ENCODE measurements around the gene APBA1.

Gene APBA1

GRCh38 chr9:69400470-69400869 lies 271.7 kb downstream of the APBA1 start:
- DNase-seq (ENCODE audit: low read depth, low spot score) = no peak

- DNase-seq (ENCODE audit: low read depth, low spot score) = no peak
Measured at GRCh38 chr9:69397384-69398214, 274.6 kb downstream of the APBA1 start.

DNA sequence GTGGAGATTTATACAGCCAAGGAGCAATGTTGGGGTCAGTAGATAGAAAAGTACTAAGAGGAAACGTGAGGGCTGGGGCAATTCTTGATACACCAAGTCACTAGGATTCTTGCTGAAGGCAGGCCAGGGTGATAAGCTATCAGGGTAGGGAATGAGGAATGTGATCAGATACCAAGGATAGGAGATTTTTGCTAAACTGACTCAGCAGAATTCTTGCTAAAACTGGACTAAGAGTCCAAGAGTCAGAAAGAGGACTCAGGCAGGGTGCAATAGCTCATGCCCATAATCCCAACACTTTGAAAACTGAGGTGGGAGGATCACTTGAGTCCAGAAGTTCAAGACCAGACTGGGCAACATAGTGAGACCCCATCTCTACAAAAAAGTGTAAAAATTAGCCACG lies 275.4 kb downstream of the APBA1 start:
- no peak for DNase-seq (ENCODE audit: low read depth, low spot score)

DNA sequence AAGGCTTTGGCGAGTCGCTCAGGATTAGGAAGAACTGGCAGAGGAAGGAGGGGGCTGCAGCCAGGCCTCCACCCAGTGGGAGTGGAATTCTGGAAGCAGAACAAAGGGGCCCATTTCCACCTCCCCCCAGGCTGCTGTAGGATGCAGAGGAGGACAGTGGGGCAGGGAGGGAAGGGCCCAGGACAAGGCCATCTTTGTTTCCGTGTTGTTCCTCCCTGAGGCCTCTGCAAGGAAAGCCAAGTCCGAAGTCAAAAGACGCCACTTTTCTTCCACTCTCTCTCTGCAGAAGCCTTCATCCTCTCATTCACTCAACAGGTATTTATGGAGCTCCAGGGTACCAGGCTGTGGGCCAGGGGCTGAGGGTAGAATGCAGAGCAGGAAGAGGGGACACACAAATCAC lies 276.5 kb downstream of the APBA1 start:
- no peak for DNase-seq (ENCODE audit: low read depth, low spot score)

GRCh38 chr9:69393425-69393824 lies 278.7 kb downstream of the APBA1 start:
- no peak for DNase-seq (ENCODE audit: low read depth, low spot score)

- DNase-seq (ENCODE audit: low read depth, low spot score) = no peak
Measured at GRCh38 chr9:69392826-69393225, 279.3 kb downstream of the APBA1 start.

- DNase-seq (ENCODE audit: low read depth, low spot score) = no peak
Measured at GRCh38 chr9:69391946-69392345, 280.2 kb downstream of the APBA1 start.

- no peak for DNase-seq (ENCODE audit: low read depth, low spot score)
Measured at GRCh38 chr9:69391487-69391886, 280.7 kb downstream of the APBA1 start.

DNA sequence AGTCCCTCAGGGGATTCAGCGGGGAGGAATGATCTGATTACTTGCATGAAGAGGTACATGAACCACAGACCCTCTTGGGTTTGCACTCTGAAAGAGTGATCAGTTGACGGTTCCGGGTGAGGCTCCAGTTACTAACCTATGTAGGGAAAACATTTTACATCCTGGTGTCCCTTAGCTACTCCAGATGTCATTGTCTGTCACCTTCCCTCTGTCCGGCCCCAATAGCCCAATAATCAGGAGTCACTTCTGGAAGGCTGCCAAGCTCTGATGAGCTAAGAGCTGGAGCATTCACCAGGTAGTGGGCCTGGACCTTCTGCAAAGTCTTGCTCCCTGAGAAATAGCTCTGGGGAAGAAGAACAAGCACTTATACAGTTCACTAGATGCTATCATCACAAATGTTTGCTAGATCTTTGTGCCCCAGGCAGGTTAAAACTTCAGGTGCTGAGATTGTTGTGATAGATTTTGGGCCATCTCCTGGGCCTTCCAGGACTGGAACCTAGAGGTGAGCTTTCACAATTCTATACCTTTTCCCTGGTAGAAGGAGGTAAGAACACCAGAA lies 282.7 kb downstream of the APBA1 start:
- DNase-seq (ENCODE audit: low read depth, low spot score) = no peak

GRCh38 chr9:69388596-69388995 lies 283.6 kb downstream of the APBA1 start:
- no peak for DNase-seq (ENCODE audit: low read depth, low spot score)

DNA sequence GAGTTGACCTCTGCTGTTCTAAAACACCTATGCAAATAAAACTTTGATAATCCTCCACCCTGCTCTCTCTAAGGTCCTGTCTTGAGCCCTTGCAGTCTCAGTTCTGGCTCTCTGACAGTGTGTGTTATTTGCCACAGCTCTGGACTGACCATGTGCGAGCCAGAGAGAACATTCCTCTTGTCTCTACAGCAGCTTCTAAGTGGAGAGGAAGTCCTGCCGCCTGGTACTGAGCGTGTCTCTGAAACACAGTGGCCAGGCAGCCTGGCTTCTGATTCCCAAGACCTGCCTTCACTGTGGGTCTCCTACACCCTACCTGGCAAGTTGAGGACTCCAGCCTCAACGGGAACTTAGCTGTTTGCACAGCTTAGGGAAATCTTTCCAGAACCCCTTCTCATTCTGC lies 285.5 kb downstream of the APBA1 start:
- no peak for DNase-seq (ENCODE audit: low read depth, low spot score)

GRCh38 chr9:69385581-69386033 lies 286.6 kb downstream of the APBA1 start:
- no peak for DNase-seq (ENCODE audit: low read depth, low spot score)

DNA sequence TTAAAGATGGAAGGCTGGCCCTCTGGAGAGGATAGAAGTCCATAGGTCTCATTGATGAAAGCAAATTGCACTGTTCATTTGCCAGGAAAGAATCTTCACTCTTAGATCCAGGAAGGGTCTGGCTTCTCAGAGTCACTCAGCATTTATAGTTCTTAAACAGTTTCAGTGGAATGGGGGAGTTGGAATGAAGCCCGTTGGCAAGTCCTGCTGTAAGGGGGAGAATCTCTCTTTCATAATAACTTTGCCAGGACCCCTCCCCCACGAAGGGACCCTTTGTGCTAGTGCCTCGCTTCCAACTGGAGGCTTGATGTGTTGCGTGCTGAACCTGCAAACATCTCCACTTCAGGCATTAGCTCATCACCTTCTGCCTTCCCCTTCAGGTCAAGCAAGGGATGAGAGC lies 290.0 kb downstream of the APBA1 start:
- DNase-seq (ENCODE audit: low read depth, low spot score) = no peak

GRCh38 chr9:69380811-69381210 lies 291.4 kb downstream of the APBA1 start:
- DNase-seq (ENCODE audit: low read depth, low spot score) = no peak

DNA sequence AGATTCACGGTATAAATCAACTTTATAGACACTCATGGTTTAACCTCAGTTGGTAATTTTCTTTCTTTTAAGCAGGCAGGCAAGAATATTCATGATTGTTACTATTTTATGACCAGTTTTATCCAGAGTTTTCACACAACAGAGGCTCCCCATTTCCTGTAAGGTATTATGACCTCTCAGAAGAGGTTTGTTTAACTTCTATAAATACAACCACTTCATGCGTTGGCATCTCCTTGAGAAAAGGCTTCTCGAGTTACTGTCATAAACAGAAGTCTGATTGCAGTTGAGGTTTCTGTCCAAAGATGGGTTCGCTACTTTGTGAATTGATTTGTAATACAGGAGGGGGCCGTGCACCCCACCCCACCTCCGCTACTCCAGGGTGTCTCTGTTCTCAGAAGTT lies 291.9 kb downstream of the APBA1 start:
- DNase-seq (ENCODE audit: low read depth, low spot score) = no peak

GRCh38 chr9:69379270-69379982 lies 292.7 kb downstream of the APBA1 start:
- no peak for DNase-seq (ENCODE audit: low read depth, low spot score)

DNA sequence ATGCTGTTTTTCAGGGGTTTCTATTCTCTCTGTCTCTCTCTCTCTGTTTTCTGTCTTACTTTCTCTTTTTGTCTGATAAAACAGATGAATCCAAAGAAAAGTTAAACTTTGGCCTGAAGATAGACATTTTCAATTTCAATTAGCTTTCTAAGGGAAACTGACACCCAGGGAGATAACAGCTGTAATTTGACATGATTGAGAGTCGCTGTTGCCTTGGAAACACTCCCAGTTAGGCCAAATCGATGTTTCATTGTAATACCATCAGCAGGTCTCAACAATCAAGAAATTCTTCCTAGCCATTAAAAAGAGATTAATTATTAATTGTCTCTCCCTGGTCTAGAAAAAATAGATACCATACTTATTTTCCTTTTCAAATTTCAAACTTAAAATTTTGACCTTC lies 294.2 kb downstream of the APBA1 start:
- DNase-seq (ENCODE audit: low read depth, low spot score) = no peak

Measured in brain pericyte (primary cell).